ENCODE data around the gene PLAGL2. TPM values are rescaled to one million over a fixed set of nuclear protein-coding genes. Genes with fewer than 3 reads are reported as not detected.

PLAGL2 gene
- total and polyA plus RNA-seq, 2 of the 8 experiments (the other 6 are each of a cell fraction or from before 2014, with no cell fraction given) = 20.6 to 25.4 TPM

DNA sequence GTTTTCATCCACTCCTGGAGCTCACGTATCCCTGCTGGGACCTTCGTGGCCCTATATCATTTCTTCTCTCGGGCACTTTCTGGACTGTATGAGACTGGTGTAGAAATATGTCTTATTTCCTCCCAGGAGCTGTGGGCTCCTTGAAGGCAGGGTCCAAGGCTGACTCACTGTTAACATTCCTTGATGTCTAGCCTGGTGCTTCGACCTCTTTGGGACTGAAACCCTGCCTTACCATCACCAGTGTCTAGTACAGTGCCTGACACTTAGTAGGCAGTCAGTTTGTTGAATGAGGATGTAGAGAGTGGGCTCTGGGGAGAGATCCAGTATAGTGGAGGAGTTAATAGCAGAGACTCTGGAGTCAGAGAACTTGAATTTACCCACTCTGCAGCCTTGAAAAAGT is 23.7 kb upstream of the PLAGL2 start:
- Histone ChIP-seq H4K5ac (ENCODE audit: insufficient read length, low read depth, low read length) (no peak overlapping the region), H3K4me2 (ENCODE audit: insufficient read depth in 1 of 2, low read depth in 2 of 2, low read length in 2 of 2) (no peak overlapping the region), H3K23ac (ENCODE audit: insufficient read length) (no peak overlapping the region), H3K56ac (replicated peaks; ENCODE audit: insufficient read length, low read depth, low read length) (no peak overlapping the region), H3K4me3 (ENCODE audit: extremely low read depth in 1 of 4, insufficient read depth in 2 of 4, low read depth in 3 of 4, low read length in 4 of 4) (no peak overlapping the region), H3K14ac (ENCODE audit: insufficient read length) (no peak overlapping the region), H2AFZ (ENCODE audit: low read length) (no peak overlapping the region), H3K79me2 (ENCODE audit: control insufficient read depth in 1 of 2, insufficient read depth in 2 of 2, low read length in 2 of 2) (no peaks in the 10 kb centered on the region), H3K27me3 (replicated peaks in 1 of 4; ENCODE audit: control insufficient read depth in 3 of 4, extremely low read depth in 1 of 4, insufficient read depth in 3 of 4, low read length in 3 of 4) (no peaks in the 10 kb centered on the region), H2BK5ac (ENCODE audit: low read depth, low read length) (no peak overlapping the region), H2AK5ac (ENCODE audit: low read depth, low read length) (no peak overlapping the region), H2BK12ac (ENCODE audit: low read depth, low read length) (no peak overlapping the region), H3K9me3 (ENCODE audit: insufficient read depth in 2 of 2, low read depth in 1 of 2, low read length in 1 of 2) (no peaks in the 10 kb centered on the region), H4K8ac (ENCODE audit: extremely low read depth, insufficient read depth, low read length) (no peak overlapping the region), H3K4ac (replicated peaks; ENCODE audit: insufficient read length, low read depth, low read length) (no peak overlapping the region), H4K20me1 (replicated peaks in 1 of 2; ENCODE audit: control insufficient read depth in 1 of 2, insufficient read depth in 2 of 2, low read length in 2 of 2) (peaks cover 0 to 3% of the 10 kb centered on the region in 2 experiments), H3K27ac (ENCODE audit: low read depth, low read length) (no peak overlapping the region), H3K4me1 (replicated peaks in 1 of 4; ENCODE audit: control insufficient read depth in 3 of 4, insufficient read depth in 4 of 4, low read length in 3 of 4) (no peaks in the 10 kb centered on the region), H2BK20ac (ENCODE audit: low read length) (no peak overlapping the region), H3K23me2 (ENCODE audit: low read depth, low read length) (no peaks in the 10 kb centered on the region), H3K18ac (ENCODE audit: extremely low read depth, low read length) (no peak overlapping the region), H3K9ac (replicated peaks in 1 of 4; ENCODE audit: extremely low read depth in 1 of 4, low read depth in 3 of 4, low read length in 3 of 4) (no peak overlapping the region), H2BK120ac (replicated peaks; ENCODE audit: low read depth, low read length) (no peak overlapping the region), H2BK15ac (ENCODE audit: low read length) (no peak overlapping the region), H3K79me1 (ENCODE audit: low read depth, low read length) (no peaks in the 10 kb centered on the region; the same call in 1 of the 2 replicates), H4K91ac (replicated peaks; ENCODE audit: insufficient read length, low read length) (no peak overlapping the region), H3K36me3 (ENCODE audit: control insufficient read depth in 2 of 4, insufficient read depth in 4 of 4, low read length in 3 of 4) (peaks cover 21 to 53% (median 44%) of the 10 kb centered on the region in 4 experiments; a peak in 6 of 8 replicates)
- TF ChIP-seq SP4 (IDR thresholded peaks at IDR 0.05; ENCODE audit: low read length) (no peak), KDM5A (IDR thresholded peaks at IDR 0.05; ENCODE audit: low read length) (no peak), SIX5 (IDR thresholded peaks at IDR 0.05; ENCODE audit: low read depth, low read length) (no peak), TBP (IDR thresholded peaks at IDR 0.05; ENCODE audit: low read depth, low read length) (no peak), EP300 (IDR thresholded peaks at IDR 0.05; ENCODE audit: borderline replicate concordance in 1 of 2, low read depth in 2 of 2, low read length in 2 of 2) (no peak)
- TF ChIP-seq, protein P1, sequence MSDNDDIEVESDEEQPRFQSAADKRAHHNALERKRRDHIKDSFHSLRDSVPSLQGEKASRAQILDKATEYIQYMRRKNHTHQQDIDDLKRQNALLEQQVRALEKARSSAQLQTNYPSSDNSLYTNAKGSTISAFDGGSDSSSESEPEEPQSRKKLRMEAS (IDR thresholded peaks at IDR 0.05) = no peak
- POLR2A ChIA-PET (ENCODE audit: partially characterized antibody) = interaction anchor here (1.0 to 2.3 kb wide), 2 partner anchors 9 to 12 kb away, joined by 3 to 13 read pairs; no protein-coding TSS in a partner anchor
- CTCF ChIA-PET (ENCODE audit: partially characterized antibody) = interaction anchor here (1.1 kb wide), 1 partner anchor 201 kb away, joined by 3 read pairs; no protein-coding TSS in a partner anchor
- 95% methylated on average over 4 of the region's 4 CpGs; no CpG with 5 or more reads in 1 of the 2 experiments for whole genome bisulfite sequencing, 2 experiments (ENCODE audit: extremely low coverage in 1 of 2, insufficient coverage in 1 of 2, insufficient read length in 1 of 2, insufficient replicate concordance in 2 of 2, low coverage in 1 of 2, low lambda C conversion rate in 2 of 2, missing lambda C conversion rate in 1 of 2)
- FAIRE-seq (no peak), DNase-seq (ENCODE audit: low read depth in 1 of 2, low spot score in 2 of 2) (no peak)

All from H1 (cell line).